NOMO-1 treated with DMSO at 0.1 percent for 48 hours (cell line): ENCODE results near the gene SPSB4.

Experiments used
- DNase-seq: peaks from one replicate; lab custom pipeline; 2025; ENCODE audit not compliant: unreplicated experiment; lab: John Stamatoyannopoulos, UW

Gene SPSB4

DNA sequence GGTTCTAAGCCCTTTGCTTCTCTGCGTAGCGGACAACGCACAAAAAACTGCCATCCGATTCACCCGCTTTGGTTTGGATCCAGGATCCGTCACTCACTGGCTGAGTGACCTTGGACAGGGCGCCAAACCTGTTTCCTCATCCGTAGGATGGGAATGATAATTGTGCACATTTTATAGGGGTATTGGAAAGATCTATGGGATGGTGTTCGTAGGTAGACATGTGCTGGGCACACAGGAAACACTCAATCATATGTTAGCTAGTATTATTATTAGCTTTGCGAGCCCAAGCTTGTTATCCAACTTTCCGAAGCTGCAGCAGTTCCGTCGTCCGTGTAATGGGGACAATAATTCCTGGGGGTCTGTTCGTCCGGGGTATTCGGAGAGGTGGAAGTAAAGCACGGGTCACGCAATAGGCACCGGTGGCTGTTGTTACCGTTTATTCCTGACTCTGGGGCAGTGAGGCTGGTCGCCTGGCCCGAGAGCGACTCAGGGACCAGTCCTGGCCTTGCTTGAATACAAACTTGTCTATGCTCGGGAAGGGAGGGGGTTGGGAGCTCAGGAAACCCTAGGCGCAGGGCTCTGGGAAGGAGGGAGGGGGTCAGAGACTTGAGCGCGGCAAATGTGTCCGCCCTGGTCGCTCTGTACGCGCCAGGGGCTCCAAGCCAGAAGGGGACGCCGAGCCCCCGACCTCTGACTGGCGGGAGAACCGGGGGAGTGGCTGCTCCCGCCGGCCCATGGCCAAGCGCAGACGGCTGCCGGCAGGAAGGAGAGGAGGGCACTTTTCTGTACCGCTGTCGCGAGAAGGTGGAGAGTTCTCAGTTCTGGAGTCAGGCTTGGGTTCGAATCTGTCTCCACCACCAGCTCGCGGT lies 1.3 kb downstream of the SPSB4 start:
- no peak for DNase-seq

DNA sequence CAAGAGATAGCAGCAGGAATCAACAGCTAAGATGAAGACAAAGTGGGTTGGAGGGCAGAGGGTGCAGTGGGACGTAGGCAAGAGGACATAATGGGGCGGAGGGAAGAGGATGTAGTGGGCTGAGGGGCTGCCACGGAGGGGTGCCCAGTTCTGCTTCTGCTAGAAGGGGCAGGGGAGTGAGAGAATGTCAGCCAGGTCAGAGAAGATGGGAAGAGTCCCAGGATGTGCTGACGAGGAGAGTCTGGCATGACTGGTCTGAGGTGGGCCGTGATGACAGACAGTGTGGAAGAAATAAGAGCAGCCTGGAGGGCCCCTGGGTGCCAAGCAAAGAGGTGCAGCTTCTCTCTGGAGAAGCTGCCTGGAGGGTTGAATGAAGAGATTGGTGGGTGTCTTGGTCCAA lies 4.0 kb downstream of the SPSB4 start:
- DNase-seq: no peak

DNA sequence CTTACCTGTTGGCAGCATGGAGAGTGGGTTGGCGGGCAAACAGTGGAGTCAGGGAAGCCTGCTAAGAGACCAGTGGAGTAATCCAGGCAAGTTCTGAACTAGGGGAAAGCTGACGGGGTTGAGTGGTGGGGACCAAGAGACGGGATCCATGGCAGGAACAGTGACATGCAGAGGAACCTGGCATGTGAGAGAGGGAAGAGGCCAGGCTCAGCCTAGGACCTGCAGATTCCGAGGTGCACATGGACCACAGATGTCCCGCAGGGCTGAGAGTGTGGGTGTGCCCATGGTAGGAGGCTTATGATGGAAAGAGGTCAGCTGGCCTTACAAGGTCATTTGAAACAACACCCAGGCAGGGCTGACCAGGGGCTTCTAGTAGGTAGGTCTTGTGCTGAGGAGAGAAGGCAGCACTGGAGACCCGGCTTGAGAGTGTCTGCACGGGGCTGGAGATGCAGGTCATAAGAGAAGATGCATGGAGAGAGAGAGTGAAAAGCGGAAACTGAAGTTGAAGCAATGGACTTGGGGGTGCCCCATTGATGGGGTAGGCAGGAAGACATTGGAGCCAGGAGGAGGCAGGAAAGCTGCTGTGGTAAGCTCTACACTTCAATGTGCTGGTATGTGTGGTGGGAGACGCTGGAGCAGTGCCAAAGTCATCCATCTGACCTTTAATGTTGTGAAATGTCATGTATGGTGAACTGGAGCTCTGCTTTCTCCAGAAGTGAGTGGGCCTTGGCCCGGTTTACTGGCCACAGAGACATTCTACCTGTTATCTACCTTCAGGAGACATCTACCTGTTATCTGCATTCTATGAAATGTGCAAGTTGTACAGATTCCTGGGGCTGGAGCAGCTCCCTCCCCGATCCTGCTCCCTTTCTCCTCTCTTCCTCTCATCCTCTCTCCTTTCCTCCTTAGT lies 4.6 kb downstream of the SPSB4 start:
- DNase-seq: no peak

DNA sequence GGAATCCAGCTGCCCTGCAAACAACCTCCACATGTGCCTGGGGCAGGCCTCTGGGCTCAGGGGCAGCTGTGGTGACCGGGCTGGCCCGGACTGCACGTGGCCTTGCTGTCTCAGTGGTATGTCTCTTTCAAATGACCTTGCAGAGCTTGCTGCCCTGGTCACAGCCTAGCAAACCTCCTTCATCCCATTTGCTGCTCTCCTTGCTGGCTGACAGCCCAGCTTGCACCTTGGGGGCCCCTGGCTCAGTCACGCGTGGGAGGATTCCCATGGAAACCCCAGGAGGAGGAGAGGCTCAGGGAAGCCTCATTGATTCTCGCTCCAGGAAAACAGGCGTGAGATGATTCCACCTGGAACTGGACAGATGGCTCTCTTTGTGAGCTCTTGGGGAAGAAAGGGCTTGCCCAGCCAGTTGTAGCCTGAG lies 5.6 kb downstream of the SPSB4 start:
- DNase-seq: no peak

GRCh38 chr3:141057436-141057835 lies 6.3 kb downstream of the SPSB4 start:
- no peak for DNase-seq

DNA sequence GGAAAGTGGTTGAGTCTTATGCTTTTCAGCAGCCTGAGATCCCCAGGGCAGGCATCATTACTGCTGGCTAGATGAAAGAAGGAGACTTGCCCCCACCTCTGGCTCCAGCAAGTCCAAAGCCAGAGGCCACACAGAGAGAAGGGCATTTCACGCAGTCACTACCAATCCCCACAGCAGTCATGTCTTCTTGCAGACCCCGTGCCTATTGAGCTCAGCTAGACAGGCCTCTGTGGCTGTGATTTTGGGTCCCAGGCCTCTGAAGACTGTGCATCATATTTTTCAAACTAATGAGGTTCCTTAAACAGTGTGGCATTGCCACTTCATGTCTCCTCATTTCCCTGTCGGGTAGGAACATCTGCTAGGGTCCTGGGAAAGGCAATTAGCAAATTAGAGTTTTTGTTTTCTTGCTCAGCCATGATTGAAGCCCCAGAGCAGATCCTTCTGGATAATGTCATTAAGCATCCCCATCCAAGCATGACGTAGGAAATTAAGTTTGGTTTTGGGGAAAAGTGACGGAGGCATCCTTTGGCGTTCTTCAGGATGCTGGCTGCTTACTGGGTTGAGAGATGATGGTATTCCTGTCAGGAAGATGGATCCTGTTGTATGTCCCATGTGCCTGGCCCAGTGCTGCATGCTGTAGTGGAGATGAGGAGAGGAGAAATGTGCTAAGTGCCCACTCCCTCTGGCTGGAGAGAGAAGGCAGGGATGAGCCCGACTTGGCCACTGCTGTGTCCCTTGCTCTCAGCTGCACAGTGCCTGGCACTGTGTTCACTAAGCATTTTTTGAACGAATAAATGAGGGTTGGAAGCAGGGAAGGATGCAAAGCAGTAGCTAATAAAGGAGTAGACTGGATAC lies 7.0 kb downstream of the SPSB4 start:
- no peak for DNase-seq

DNA sequence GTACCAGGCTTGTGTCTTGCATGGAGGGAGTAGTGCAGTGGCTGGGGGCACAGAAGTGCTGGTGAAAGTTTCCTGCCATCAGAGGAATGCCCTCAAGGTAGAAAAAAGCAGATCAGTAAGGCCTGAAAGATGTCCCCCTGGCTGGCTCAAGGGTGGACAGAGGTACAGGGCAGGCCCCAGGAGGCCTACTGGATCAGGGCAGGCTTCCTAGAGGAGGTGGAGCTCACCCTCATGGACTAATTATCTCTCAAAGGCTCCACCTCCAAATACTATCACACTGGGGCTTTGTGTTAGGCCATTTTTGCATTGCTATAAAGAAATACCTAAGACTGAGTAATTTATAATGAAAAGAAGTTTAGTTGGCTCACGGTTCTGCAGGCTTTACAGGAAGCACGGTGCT lies 7.8 kb downstream of the SPSB4 start:
- DNase-seq: no peak

DNA sequence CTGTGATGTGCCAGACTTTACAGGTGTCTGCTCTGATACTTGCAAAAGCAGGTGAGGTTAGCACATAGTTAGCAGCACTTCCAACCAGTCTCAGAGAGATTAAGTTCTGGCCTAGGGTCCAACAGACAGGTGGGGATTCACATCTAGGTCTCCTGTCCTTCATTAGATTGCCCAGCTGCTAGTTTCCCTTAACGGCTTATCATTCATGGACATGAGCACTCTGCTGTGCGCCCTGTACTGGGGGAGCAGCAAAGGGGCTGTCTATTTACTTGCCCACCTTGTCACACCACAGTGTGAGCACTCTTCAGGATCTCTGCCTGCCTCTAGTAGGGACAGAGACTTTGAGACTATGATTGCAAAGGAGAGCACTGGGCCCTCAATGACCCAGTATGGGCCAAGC lies 8.7 kb downstream of the SPSB4 start:
- no peak for DNase-seq

DNA sequence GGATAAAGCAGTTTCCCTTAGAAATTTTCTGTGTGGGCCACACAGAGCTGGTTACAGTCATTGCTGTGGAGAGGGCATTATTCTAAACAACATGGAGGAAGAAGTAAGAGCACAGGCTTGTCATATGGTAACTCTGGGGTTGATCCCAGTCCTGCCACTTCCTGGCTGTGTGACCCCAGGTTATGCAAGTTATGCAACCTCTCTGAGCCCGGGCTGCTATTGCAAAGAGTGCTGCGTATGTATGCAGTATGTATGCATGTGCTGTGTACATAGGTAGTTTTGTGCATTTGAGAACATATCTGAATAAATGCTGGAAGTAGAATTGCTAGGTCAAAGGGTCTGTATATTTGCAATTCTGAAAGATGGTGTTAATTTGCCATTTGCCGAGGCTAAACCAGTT lies 9.2 kb downstream of the SPSB4 start:
- DNase-seq: no peak

GRCh38 chr3:141063831-141064230 lies 12.7 kb downstream of the SPSB4 start:
- DNase-seq: no peak

DNA sequence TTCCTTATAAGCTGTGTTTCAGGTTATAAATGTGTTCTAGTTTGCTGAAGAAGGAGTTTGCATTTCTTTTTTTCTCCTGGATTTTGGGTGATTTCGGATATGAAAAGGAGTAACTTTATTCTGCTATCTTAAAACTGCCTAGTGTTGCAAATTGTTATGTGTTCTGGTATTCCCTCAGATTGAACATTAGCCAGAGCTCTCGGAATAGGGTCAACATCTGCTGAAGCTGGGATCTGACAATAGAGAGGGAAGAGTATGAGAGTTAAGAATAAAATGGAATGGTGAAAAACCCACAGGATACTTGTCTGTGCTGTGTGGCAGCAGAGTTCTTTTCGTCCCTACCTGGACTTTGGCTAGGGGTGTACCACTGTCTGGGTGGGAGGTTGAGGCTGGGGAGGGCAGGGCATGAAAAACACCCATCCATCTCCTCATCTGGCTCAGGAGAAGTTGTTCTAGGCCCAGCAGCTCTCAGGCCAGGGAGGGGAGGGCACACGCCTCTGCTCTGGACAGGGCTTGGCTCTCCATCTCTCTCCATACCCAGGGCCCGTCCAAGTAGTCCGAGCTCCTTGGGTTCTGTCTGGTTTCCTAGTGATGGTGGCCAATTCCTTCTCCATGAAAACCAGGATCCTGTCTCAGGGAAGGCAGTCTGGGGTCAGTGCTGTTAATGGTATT lies 13.2 kb downstream of the SPSB4 start:
- no peak for DNase-seq

DNA sequence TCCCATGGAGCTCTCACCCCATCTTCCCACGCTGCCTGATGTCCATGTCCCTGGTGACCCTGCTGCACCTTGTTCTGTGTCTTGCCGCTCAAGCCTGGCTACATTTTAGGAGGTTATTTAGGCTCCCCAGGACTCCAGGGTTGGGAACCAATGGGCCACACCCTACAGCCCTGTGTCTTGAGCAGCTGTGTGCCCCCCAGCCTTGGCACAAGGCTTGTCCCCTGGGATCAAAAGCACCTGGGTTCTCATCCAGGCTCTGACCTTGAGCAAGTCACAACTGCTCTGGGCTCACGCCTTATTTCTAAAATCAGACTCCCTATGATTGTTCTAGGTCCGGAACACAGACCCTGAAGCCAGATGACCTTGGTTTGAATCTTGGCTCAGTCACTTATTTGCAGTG lies 14.1 kb downstream of the SPSB4 start:
- DNase-seq: no peak

DNA sequence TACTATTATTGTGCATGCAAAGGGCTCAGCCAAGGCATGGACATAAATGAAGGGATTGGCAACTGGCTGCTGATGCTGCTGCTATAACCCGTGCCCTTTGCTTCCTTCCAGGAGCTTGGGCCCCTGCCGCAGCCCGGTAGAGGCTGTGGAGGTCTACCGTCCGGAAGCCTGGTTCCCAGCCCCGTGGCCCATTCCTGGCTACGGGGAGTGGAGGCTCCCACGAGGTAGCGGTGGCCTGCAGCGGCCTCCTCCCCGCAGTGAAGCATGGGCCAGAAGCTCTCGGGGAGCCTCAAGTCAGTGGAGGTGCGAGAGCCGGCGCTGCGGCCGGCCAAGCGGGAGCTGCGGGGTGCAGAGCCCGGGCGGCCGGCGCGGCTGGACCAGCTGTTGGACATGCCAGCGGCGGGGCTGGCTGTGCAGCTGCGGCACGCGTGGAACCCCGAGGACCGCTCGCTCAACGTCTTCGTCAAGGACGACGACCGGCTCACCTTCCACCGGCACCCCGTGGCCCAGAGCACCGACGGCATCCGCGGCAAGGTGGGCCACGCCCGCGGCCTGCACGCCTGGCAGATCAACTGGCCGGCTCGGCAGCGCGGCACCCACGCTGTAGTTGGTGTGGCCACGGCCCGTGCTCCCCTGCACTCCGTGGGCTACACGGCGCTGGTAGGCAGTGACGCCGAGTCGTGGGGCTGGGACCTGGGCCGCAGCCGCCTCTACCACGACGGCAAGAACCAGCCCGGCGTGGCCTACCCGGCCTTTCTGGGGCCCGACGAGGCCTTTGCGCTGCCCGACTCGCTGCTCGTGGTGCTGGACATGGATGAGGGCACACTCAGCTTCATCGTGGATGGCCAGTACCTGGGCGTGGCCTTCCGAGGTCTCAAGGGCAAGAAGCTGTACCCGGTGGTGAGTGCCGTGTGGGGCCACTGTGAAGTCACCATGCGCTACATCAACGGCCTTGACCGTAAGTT lies 15.0 kb downstream of the SPSB4 start:
- no peak for DNase-seq

GRCh38 chr3:141067206-141067974 lies 16.2 kb downstream of the SPSB4 start:
- DNase-seq: no peak

DNA sequence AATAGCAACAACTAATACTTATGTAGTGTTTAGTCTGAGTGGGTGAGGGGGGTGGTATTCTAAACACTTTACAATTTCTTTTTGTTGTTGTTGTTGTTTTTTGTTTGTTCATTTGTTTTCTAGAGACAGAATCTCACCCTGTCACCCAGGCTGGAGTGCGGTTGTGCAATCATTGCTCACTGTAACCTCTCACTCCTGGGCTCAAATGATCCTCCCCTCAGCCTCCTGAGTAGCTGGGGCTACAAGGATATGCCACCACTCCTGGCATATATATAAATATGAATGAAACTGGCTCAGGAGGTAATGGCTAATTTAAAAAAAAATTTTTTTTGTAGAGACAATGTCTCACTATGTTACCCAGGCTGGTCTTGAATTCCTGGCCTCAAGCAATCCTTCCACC lies 19.1 kb downstream of the SPSB4 start:
- no peak for DNase-seq

DNA sequence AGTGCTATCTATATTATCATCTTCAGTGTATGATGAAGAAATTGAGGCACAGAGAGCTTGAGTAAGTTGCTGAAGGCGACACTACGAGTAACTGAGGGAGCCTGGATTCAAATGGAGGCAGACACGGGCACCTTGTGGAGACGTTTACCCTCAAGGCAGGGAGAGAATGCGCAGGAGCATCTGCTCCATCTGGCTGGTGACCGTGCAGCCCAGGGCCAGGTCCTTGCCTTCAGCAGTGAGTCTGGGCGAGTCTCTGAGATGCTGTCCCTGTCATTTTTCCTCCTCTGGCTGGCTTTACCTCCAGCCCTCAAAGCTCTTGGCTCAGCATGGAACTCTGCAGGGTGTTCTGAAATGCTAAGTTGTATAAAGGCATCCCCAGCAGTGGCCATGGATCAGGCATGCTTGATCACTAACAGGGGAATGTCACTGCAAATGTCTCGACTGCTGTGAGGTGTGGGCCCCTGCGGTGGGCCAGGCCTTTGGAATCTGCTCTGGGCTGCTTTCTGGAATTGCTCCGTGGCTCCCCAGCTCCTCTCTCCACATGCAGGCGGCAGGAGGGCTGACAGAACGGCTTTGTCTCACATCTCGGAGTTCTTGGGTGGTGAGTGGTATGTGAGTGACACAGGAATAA lies 19.7 kb downstream of the SPSB4 start:
- DNase-seq: no peak

DNA sequence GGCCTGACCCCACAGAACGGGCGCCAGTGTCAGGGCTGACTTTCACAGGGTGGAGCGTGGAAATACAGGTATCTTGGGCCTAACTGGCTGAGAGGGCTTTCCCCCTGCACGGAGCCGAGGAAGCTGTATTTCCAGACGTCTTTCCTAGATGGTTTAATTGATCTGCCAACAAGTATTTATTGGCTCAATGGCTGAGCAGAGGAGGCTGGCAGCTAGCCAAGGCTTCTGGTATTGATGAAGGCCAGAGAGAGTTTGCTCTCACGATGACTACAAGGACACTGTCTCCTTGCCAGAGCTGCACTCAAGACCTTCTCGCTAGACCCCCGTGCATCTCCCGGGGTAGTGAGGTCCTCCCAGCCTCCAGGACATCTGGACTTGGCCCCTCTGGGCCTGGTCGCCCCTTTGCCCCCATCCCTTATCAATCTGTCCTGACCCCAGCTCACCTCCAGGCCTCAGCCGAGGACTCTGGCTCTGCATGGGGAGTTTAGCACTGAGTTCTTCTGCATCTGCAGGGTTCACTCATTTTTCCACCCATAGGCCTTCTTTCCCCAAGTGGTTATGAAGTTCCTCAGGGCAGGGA lies 20.6 kb downstream of the SPSB4 start:
- DNase-seq: no peak

DNA sequence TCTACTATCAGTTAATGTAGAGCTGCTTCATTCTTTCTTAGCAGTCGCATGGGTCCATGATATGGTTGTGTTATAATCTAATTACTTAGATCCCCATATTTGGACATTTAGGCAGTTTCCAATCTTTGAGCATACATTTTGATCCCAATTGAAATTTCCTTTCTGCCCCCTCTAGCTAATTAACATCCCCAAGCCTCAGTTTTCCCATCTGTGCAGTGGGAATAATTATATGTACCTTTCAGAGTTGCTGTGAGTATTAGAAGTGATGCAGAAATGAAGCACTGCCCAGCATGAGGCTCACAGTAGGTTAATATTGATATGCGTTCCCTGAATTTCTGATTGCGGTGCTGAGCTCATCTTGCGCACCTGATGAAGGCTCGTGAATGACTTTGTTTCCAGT lies 21.8 kb downstream of the SPSB4 start:
- DNase-seq: no peak
